GM18519 (cell line): Measurements from ENCODE around the gene KLHDC4.
"Not testable (repeated sequence)": the region's sequence is repeated elsewhere in the genome, so short reads cannot be mapped to it uniquely, and the experiment has no call there.

ENCODE experiments used
- ATAC-seq: cut with Tn5 transposase; IDR thresholded peaks from one replicate; pipeline ENCODE4 v1.9.1; 2021; ENCODE audit warnings: mild to moderate bottlenecking, moderate library complexity; ENCODE audit not compliant: unreplicated experiment, low FRiP score

The KLHDC4 gene

DNA sequence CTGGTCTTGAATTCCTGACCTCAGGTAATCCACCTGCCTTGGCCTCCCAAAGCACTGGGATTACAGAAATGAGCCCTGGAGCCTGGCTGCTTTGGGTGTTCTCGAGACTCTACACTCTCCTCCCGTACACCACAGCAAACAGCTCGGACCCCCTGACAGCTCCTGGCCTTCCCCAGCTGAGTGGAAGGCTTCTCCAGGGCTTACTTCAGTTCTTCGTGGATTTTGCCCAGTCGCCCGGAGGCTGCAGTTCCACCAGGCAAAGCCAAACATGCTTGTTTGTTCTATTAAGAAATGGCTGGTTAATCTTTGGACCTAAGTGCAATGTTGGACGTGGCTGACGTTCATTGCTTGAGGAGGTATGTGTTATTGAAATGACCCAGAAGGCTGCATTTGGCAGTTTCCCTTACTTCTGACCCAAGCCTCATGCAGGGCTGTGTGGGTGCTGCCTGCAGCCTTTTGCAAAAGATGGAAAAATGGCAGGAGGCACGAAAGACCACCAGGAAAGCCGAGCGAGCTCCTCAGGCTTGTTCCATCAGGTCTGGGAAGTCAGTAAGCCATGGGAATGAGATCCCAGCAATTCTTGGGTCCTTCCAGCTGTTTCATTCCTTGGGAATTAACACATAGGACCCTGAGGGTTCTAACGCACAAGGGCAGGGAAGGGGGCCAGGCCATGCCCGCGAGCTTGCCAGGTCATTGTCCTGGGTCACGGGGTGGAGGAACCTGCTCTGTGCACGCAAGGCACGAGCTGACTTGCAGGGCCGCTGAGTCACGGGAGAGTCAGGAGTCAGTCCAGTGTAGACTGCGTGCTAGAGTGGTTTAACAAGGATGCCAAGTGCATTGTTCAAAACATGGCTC lies 23.9 kb upstream of the KLHDC4 start:
- no peak for ATAC-seq

DNA sequence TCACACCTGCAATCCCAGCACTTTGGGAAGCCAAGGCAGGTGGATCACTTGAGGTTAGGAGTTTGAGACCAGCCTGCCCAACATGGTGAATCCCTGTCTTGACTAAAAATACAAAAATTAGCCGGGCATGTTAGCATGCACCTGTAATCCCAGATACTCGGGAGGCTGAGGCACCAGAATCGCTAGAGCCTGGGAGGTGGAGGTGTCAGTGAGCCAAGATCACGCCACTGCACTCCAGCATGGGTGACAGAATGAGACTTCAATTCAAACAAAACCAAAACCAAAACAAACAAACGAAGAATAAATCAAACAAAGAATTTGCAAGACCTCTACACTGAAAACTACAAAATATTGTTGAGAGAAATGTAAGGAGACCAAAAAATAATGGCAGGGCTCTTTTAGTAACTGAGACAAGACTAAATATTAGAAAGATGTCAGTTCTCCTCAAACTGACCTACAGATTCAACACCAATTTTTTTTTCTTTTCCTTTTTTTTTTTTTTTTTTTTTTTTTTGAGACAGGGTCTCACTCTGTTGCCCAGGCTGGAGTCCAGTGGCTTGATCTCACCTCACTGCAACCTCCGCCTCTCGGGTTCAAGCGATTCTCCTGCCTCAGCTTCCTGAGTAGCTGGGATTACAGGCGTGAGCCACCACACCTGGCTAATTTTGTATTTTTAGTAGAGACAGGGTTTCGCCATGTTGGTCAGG lies 23.1 kb upstream of the KLHDC4 start:
- ATAC-seq, result not testable (repeated sequence)

DNA sequence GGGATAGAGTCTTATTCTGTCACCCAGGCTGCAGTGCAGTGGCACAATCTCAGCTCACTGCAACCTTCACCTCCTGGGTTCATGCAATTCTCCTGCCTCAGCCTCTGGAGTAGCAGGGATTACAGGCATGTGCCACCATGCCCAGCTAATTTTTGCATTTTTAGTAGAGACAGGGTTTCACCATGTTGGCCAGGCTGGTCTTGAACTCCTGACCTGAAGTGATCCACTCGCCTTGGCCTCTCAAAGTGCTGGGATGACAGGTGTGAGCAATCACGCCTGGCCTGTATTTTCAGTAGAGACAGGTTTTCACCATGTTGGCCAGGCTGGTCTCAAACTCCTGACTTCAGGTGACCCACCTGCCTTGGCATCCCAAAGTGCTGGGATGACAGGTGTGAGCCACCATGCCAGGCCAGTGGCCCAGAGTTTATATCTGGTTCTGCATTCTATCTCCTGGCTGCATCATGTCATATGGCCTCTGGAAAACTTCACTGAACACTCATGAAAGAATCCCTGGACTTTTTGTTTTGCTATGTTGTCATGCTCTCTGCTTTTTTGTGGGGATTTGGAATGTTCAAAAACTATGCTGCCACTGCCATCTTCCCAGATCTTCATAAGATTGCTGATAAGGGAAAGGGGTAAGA lies 21.8 kb upstream of the KLHDC4 start:
- ATAC-seq, result not testable (repeated sequence)

DNA sequence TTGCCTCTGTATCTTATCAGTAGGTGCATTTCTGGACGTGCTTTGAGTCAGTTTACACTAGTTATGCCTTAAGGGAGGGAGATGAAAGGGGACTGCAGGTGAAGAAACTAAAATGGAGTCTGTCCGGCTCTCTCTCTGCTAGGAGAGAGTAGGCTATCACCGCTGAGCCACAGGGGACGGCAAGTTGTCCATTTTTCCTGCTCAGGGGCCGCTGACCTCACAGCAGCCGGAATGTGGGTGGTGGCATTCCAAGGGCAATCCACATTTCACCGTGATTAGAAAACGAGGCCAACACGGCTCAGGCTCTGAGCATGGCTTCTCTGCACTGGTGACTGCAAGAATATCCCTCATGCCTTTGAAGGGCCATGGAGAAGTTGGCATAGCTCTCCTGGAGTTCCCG lies 19.0 kb upstream of the KLHDC4 start:
- ATAC-seq, result no peak

DNA sequence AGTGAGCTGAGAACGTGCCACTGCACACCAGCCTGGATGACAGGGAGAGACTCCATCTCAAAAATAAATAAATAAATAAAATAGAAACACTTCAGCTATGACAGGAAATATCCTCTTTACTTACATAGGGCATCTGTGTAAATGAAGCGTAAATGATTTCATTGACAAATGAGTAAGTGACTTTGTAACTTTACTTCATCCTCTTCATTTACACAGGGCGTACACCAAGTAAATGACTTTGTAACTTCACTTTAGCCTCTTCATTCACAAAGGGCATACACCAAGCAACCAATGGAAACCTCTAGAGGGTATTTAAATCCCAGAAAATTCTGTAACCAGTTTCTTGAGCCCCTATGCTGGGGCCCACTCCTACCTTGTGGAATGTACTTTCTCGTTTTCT lies 16.2 kb upstream of the KLHDC4 start:
- ATAC-seq, result no peak

DNA sequence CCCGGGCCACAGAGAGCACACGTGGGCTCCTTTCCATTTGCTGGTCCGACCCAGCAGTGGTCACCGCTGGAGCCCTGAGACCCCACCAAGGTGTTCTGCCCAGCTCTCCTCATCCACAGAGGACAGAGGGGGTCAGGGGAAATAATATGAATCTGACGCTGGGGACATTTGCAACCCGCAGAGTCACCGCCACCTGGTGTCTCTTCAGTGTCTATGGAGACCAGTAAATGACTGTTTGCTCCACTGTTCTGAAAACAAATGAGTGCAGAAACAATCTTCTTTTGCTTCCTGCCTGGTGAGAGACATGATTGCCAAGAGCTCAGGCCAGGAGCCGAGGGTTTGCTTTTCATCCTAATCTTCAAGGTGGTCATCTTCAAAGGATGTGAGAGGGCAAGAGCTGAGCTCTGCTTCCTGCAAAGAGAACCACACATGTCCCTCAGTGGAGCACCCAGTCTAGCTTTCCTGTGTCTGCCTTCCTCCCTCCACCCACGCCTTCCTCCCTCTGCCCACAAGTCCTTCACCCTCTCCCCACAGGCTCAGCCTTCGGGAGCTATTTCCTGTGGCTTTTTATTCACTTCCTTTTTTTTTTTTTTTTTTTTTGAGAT lies 14.7 kb upstream of the KLHDC4 start:
- ATAC-seq, result no peak

DNA sequence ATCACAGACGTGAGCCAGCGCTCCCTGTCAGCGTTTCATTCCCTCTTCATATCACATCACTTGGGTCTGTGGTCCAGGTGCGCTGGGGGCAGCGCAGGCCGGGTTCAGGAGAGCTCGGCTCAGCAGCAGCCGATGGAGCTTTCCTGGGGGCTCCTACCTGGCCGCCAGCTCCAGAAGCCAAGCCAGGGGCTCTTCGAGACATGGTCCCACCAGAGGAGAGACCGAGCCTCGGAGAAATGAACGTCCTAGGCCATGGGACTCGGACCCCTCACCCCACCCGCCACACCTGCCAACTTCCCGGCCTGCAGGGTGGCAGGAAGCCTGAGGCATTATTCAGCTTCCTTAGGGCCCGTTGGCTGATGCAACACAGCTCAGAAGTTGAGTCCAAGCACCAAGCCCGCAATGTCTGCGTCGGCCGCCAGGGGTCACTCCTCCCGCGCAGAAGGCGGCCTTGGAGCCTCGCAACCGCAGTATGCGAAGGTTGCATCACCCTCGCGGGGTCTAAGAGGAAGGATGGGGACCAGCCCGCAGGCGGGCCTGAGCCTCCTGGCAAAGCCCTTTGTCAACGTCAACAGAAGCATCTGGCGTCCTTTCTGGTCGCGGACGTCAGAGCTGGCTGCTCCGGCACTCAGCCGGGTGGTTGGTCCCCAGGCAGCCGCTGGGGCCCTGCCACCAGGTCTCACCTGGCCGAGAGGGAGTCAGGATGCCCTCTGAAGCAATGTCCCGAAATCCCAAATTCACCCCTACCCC lies 13.2 kb upstream of the KLHDC4 start:
- ATAC-seq, result peak; percentile 52

DNA sequence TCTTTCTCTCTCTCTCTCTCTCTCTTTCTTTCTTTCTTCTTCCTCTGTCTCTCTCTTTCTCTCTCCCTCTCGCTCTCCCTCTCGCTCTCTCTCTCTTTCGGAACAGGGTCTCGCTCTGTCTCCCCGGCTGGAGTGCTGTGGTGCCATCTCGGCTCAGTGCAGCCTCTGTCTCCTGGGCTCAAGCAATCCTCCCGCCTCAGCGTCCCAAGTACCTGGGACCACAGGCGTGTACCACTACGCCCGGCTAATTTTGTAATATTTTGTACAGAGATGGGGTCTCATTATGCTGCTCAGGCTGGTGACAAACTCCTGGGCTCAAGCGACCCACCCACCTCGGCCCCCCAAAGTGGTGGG lies 12.7 kb upstream of the KLHDC4 start:
- no peak for ATAC-seq

DNA sequence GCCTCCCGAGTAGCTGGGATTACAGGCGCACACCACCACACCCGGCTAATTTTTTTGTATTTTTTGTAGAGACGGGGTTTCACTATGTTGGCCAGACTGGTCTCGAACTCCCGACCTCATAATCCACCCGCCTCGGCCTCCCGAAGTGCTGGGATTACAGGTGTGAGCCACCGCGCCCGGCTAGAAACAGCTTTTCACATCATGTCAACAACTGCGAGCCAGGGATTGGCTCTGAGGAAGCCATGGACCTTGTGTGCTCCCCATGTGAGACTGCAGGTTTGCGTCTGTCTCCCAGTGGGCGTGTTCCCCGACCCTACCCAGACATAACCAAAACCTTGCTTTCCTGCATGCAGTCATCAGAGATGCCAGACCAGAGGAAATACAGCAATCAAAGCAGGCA lies 8.1 kb upstream of the KLHDC4 start:
- not testable (repeated sequence) for ATAC-seq

DNA sequence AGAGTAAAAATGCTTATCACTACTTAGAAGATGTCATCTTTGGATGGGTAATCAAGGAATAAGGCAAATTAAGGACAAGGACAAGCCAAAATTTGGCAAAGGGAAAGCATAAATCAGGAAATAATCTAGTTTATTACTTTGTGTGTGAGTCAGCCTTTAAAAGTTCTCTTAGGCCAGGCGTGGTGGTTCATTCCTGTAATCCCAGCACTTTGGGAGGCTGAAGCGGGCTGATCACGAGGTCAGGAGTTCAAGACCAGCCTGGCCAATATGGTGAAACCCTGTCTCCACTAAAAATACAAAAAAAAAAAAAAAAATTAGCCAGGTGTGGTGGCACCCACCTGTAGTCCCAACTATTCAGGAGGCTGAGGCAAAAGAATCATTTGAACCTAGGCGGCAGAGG lies 1.7 kb upstream of the KLHDC4 start:
- not testable (repeated sequence) for ATAC-seq

DNA sequence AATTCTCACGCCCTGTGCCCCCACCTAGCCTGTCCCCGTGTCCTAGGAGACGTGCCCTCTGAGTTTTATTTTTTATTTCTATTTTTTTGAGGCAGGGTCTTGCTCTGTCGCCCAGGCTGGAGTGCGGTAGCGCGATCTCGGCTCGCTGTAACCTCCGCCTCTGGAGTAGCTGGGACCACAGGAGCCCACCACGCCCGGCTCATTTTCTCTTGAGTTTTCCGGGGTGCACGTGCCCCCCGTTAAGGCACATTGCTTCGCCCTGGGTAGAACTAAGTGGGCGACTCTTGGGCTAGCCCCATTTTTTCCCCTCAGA lies 655 bp upstream of the KLHDC4 start:
- ATAC-seq, result no peak

DNA sequence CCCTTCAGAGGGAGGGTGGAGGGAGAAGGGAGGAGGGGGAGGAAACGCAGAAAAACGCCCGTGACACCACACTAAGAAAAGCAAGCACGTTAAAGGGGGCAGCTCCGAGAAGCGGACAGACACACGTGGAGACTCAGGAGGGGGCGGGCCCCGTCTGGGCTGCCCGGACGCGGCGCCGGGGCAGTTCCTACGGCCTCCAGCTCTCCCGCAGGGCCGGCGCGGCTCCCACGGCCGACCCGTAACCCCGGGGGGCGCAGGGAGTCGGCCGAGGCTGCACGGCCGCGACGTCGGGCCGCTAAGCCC lies 362 bp downstream of the KLHDC4 start:
- no peak for ATAC-seq

DNA sequence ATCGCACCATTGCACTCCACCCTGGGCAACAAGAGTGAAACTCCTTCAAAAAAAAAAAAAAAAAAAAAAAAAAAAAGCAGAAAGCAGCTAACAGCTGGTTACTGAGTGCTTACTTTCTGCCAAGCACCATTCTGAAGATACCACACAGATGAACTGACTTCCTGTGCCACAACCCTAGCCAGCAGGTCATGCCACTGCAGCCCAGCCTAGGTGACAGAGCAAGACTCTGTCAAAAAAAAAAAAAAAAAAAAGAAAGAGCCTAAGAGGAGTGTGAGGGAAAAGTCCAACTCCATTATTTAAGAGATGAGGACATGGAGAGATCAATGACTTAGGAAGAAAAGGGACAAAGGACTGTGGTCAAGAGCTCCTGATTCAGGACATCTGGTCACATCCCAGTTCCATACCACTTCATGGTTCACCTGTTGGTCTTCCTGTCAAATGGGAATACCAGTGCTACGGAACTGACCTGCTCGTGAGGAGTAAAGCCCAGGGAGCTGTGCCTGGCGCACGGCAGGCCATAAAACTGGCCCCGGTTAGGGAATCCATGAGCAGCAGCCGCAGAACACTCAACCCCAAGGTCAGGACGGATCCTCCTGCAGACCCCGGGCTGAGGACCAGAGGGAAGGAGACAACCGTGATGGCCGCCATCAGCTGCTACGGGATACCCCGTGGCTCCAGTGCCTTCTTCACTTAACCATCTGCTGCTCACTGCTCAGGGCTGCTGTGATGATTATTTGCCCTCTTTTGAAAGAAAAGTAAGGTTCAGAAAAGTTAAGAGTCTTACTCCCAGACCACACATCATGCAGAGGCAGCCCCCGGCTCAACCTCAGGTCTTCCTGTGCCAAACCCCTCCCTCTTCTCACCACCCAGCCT lies 950 bp downstream of the KLHDC4 start:
- ATAC-seq, result no peak

DNA sequence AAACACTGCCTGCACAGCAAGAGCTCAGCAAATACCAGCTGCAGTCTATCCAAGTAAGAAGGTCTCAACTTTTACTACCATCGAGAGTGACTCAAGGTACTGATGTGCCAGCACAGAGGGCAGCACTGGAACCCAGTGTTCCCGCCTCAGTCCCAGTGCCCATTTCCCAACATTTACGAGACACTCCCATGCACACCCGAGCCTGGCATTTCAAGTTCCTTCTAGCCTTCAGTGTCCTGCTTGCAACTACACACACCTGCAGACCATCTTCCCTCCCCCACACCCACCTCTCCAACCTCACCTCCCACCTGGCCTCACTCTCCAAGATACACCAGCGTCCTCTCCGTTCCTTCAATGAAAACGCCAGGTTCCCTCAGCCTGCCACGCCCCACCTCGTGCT lies 3.2 kb downstream of the KLHDC4 start:
- ATAC-seq, result no peak

DNA sequence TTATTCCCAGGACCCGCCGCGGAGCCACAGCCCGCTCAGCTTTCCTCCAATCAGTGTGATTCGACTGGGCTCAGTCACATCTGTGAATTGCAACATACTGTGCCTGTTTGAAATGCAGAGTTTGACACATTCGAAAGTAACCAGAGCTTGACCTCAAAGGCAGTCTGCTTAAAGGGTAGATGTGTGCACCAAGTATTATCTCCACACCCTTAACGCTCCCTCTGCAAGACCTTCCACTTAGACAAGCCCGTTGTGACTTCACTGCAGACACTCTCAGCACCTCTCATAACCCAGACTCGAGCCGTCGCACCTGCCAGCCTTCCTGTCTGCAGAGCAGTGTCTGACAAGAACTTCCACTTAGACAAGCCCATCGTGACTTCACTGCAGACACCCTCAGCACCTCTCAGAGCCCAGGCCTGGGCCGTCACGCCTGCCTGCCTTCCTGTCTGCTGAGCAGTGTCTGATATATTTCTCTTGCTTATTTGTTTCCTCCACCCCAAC lies 3.7 kb downstream of the KLHDC4 start:
- no peak for ATAC-seq

DNA sequence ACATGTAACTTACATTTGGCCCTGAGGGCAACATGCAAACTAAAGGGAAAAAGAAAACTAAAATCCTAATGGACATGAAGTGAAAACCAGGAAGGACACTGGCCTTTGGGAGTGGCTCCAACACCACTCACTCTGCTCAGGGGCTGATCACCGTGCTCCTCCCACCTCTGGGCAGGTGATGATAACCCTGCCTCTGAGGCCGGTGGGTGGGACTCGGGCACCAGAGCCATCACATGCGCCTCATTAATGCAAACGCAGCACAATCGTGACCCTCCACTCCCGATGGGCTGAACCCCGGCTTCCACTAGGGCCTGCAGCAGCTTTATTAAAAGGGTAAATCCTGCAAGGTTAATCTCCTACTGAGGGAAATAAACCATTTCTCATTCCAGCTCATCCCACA lies 4.7 kb downstream of the KLHDC4 start:
- no peak for ATAC-seq

DNA sequence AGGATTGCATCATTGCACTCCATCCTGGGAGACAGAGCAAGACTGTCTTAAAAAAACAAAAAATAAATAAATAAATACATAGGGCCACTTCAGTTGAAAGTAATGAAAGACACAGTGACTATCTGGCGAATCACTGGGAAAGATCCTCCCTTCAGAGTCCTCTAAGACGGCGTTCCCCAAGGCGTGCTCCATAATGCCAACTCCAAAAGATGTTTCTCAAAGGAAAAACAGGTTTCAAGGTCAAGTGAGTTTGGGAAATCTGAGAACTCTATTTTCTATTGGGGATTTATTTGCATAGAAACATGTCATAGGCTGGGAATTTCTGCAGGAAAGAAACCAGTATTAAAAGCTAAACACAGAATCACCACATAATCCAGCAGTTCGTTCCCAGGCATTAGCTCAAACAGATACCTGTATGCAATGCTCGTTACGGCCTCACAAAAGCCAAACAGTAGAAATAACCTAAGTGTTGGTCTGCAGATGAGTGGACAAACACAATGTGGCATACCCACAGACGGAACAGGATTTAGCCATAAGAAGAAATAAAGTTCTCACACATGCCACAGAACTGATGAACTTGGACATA lies 7.9 kb downstream of the KLHDC4 start:
- ATAC-seq, result no peak

DNA sequence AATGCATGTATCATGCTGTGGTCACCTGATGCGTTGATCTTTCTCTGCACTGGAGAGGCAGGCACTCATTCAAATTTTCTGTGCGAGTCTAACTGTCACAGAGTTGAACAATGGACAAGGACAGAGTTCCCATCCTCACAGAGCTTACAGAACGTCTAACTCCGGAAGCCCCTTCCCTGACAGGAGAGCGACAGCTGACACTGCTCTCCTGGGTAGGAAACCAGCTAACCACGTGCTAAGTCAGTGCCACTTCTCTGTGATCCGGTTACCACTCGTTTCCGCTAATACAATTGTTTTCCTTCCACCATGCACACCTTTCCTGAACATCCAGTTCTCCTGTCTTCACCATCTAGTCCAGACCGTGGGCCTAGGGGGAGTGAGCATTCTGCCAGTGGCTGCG lies 11.3 kb downstream of the KLHDC4 start:
- ATAC-seq, result no peak

DNA sequence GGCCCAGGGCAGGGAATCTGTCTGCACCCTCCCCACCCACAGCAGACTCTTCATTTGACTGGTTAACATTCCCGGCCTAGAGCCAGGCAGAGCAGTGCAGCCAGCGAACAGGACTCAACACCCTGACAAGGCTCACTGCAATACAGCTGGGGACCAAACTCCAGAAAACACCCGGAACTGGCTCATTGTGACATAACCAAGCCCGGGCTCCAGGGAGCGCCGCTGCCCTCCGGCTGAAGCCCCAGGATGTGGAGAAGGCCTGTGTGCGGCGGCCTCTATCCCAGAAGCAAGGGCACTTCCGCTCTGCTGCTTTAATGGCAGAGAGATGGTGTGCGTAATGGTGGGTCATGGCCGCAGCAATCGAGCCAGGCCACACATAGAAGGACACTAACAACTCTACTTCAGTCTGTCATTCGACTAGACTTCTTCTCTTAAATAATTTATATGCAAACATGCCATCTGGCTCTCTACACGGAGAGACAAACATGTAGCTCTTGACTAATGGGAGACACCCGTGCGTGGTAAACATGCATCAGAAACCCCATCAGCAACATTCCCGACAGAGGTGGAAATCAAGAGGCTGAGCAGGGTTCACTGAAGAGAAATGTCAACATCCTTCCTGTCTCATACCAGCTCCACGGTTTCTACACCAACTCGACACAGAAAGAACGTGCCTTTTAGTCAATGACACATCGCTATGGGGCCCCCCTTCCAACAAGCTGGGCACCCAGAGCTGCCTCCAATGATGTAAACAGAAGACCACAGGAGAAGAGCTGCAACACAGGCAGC lies 18.0 kb downstream of the KLHDC4 start:
- no peak for ATAC-seq
